Activated effector memory CD4-positive, alpha-beta T cell treated with anti-CD3 and anti-CD28 coated beads, Interleukin-2, amount 50 U/mL, for 16 hours (primary cell): Measurements from ENCODE around the gene ZNF415.
"Not testable (repeated sequence)": the region's sequence is repeated elsewhere in the genome, so short reads cannot be mapped to it uniquely, and the experiment has no call there.

Experiments used
- DNase-seq: peaks from one replicate; pipeline ENCODE4 v3.0.0-alpha.2; 2020

The ZNF415 gene

GRCh38 chr19:53132141-53132991, at the start of gene ZNF415:
Gene ZNF415 (minus strand): TSS chr19:53132910. CDS start chr19:53122676, 10,234 bp downstream.
- DNase-seq: peak; percentile 68

- DNase-seq: no peak
Observed at GRCh38 chr19:53182202-53182601, 49.5 kb upstream of the ZNF415 start.

DNA sequence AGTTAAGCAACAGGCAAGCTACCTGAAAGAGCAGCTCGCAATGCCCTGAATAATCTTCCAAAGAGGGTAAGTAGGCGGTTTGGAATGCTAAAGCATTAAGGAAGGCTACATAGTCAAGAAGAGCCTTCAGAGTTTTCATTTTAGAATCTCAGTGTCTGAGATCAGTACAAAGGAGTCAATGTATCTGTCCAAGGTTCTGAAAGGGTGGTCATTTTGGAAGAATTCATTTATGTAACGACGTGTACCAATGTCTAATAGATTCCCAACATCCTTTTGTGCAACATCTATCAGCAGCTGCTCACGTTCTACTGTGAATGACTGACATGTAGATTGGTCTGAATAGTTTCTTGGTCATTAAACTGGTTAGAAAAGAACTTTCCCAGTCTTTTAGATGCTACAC, 45.3 kb upstream of the ZNF415 start:
- no peak for DNase-seq

DNA sequence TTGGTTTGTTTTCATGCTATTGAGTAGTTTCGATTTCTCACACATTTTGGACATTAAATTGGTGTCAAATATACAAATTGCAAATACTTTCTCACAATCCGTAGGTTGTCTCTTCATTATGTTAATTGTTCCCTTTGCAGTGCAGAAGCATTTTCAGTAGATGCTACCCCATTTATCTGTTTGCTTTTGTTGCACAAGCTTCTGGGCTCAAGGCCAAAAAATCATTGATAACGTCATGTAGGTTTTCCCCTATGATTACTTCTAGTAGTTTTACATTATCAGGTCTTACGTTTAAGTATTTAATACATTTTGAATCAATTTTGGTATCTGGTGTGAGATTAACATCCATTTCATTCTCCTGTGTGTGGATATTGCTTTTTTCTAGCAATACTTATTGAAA, 40.2 kb upstream of the ZNF415 start:
- no peak for DNase-seq

DNA sequence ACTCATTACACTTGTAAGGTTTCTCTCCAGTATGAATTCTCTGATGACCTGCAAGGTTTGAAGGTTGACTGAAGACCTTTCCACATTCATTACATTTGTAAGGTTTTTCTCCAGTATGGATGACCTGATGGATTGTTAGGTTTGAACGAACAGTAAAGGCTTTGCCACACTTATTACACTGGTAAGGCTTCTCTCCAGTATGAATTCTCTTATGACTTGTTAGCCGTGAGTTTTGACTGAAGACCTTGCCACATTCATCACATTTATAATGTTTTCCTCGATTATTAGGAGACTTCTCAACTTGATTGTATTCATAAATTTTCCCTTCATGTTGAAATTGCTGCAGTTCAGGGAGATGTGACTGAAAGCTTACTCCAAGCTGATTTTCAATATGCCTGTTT, 33.0 kb upstream of the ZNF415 start:
- no peak for DNase-seq

DNA sequence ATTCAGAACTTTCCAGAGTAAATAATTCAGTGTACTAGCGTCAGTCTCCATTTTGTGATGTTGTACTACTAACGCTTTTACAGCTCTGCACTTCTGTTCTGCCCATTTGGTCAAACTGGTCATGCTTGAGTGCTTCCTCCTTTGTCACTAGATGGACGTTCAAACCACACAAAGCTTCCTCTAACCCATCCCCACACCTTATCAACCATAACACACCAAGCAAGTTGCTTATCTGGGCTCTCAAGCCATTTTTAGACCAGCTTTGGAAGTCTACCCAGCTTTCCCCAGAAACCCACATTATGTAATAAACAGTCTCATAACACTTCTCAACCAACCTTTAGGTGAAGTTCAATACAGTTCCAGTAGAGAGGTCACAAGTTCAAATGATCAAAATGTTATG, 28.4 kb upstream of the ZNF415 start:
- no peak for DNase-seq

GRCh38 chr19:53160350-53160749, 27.6 kb upstream of the ZNF415 start:
- no peak for DNase-seq

DNA sequence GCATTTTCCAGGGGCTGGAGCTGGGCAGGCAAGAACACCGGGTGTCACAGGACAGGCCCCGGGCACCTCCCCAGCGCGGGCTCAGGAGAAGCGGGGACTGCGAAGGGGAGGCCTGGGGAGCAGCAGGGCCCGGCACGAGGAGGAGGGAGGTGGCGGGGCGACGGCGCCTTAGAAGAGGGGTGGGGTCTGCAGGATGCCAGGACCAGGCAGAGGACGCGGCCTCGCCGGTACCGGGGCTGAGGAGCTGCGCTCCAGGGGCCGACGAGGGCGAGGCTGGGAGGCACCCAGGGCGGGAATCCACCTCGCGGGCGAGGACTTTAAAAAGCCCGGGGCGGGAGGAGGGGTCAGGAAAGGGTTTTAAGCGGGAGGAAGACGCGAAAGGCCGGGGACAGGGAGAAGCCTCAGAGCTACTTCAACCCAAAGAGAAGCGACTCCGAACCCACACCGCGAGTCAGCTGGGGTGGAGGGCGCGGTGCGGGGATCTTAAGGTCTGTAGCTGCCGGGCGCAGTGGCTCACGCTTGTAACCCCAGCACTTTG, 25.5 kb upstream of the ZNF415 start:
- peak; percentile 76 for DNase-seq

DNA sequence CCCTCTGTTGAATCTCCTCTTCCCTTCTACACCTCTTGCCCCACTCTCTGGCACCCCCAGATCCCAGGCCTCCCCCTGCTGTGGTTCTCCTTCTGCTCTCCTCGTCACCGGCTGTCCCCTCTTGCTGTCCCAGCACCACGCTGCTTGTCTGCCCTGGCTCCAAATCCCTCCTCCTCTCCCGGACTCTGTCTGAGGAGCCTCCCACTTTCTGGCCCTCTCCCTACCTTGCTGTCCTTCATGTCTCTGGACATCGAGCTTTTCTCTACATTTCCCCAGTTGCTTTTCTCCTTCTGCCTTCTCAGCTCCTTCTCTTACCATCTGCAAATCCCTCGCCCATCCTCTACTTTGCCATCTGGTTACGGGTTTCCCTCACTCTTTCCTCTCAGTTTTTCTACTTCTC, 24.9 kb upstream of the ZNF415 start:
- no peak for DNase-seq

GRCh38 chr19:53156850-53157249, 24.1 kb upstream of the ZNF415 start:
- DNase-seq: no peak

DNA sequence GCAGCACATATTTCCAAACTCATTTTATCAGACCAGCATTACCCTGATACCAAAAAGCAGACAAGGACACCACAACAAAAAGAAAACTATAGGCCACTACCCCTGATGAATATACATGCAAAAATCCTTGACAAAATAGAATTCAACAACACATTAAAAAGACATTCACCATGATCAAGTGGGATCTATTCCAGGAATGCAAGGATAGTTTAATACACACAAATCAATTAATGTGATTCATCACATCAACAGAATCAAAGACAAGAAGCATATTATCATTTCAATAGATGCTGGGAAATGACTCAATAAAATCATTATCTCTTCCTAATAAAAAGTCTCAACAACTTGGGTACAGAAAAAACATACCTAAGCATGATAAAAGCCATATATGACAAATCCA, 14.9 kb upstream of the ZNF415 start:
- DNase-seq: no peak

GRCh38 chr19:53140351-53140750, 7.6 kb upstream of the ZNF415 start:
- no peak for DNase-seq

DNA sequence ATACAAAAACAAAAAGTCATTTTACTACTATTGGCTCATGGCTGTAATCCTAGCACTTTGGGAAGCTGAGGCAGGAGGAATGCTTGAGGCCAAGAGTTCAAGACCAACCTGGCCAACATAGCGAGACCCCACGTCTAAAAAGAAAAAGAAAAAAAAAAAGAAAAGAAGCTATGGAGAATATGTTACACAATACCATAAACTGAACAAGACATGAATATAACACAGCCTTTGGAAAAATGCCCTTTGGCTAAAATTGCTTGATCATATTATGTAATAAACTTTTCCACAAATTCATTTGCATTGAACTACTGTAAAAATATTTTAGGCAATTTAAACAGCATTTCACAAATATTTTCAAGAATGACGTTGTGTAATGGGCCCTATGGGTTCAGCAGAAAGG, 3.7 kb upstream of the ZNF415 start:
- no peak for DNase-seq

DNA sequence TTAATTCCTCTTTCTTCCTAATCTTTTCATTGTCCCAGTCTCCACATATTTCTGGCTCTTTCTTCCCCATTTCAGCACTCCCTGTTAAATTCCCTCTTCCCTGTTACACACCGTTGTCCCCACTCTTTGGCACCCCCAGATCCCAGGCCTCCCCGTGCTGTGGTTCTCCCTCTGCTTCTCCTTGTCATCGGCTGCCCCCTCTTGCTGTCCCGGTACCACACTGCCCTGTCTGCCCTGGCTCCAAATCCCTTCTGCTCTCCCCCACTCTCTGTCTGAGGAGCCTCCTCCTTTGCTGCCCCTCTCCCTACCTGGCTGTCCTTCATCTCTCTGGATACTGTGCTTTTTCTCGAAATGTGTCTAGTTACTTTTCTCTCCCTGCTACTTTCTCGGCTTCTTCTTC, 983 bp downstream of the ZNF415 start:
- DNase-seq: no peak

- DNase-seq: no peak
Observed at GRCh38 chr19:53131085-53131590, 1.6 kb downstream of the ZNF415 start.

- no peak for DNase-seq
Observed at GRCh38 chr19:53130506-53130905, 2.2 kb downstream of the ZNF415 start.

GRCh38 chr19:53126733-53127526, 5.8 kb downstream of the ZNF415 start:
- not testable (repeated sequence) for DNase-seq

GRCh38 chr19:53123400-53123799, 9.3 kb downstream of the ZNF415 start:
- DNase-seq: no peak

DNA sequence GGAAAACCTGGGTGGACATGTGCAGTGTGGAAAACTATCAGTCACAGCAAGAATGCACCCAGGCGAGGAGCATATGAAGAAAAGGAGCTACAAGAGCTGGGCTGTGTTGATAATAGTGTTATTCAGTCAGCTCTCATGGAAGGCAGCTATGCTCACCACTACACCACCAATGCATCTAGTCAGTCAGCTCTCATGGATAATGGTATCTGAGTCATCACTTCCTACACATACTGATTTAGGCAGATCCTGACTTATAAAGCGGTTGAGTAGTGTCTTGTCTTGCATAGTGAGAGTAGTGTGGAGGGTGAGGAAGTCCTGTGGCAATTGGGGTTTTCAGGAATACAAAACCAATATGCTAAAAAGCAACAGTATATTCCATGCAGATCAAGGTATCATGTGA, 20.4 kb downstream of the ZNF415 start:
- no peak for DNase-seq

- DNase-seq: no peak
Observed at GRCh38 chr19:53109527-53109926, 23.2 kb downstream of the ZNF415 start.

GRCh38 chr19:53103234-53104203, 29.2 kb downstream of the ZNF415 start, which contains the start of gene ZNF160:
Gene ZNF160 (minus strand): TSS chr19:53103422. CDS start chr19:53086276, 17,146 bp downstream.
- peak; percentile 100 for DNase-seq

DNA sequence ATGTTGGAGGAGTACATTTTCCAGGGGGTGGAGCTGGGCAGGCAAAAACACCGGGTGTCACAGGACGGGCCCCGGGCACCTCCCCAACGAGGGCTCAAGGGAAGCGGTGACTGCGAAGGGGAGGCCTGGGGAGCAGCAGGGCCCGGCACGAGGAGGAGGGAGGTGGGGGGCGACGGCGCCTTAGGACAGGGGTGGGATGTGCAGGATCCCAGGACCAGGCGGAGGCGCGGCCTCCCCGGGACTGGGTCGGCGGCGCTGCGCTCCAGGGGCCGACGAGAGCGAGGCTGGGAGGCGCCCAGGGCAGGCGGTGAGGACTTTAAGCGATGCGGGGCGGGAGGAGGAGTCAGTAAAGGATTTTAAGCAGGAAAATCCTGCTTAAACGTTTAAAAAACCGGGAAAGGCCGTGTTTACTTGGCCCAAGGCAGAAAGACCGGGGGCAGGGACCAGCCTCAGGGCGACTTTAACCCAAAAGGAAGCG, 29.9 kb downstream of the ZNF415 start:
- DNase-seq: peak; percentile 78
